GM12878 (cell line): ENCODE results near the gene FAHD2A.
"Not testable (repeated sequence)": the region's sequence is repeated elsewhere in the genome, so short reads cannot be mapped to it uniquely, and the experiment has no call there.

ENCODE experiments used
- CEBPB ChIP-seq, 2 experiments: fragments of 150-350 bp in 1 of 2; IDR thresholded peaks; 2 replicates each; pipeline ENCODE4 v1.6.1; 2012 to 2014; ENCODE audit warnings: low read depth in 2 of 2, low read length in 2 of 2, borderline replicate concordance in 1 of 2, inconsistent platforms in 1 of 2
- EP300 ChIP-seq, 2 experiments: fragments of 150-350 bp in 1 of 2; IDR thresholded peaks; 2 replicates each; pipeline ENCODE4 v1.6.1; 2011 to 2012; ENCODE audit warnings: low read depth in 2 of 2, low read length in 2 of 2, borderline replicate concordance in 1 of 2, improper control_type of control experiment in 1 of 2, inconsistent platforms in 1 of 2; ENCODE audit not compliant: control insufficient read depth in 1 of 2
- EZH2 ChIP-seq: IDR thresholded peaks from 2 replicates; pipeline ENCODE4 v1.6.1; 2012; ENCODE audit warnings: low read depth, mild to moderate bottlenecking, control low read depth, inconsistent platforms, low read length, borderline replicate concordance; ENCODE audit not compliant: control insufficient read depth
- JUND ChIP-seq: IDR thresholded peaks from 2 replicates; pipeline ENCODE4 v1.6.1; 2012; ENCODE audit warnings: low read depth, mild to moderate bottlenecking, low read length, improper control_type of control experiment, moderate library complexity
- NR2C2 ChIP-seq: IDR thresholded peaks from 2 replicates; pipeline ENCODE4 v1.6.1; 2011; ENCODE audit warnings: borderline replicate concordance, low read depth; ENCODE audit not compliant: control insufficient read depth, insufficient read length
- RAD21 ChIP-seq: IDR thresholded peaks from 2 replicates; pipeline ENCODE4 v1.6.1; 2011; ENCODE audit warnings: mild to moderate bottlenecking, low read depth, low read length, moderate library complexity; ENCODE audit not compliant: insufficient read depth
- RFX5 ChIP-seq: IDR thresholded peaks from 2 replicates; pipeline ENCODE4 v1.6.1; 2011; ENCODE audit warnings: low read depth, low read length, improper control_type of control experiment
- SRF ChIP-seq, 2 experiments: IDR thresholded peaks; 2 replicates each; pipeline ENCODE4 v1.6.1; 2011; ENCODE audit warnings: low read depth in 2 of 2, low read length in 2 of 2, mild to moderate bottlenecking in 1 of 2, moderate library complexity in 1 of 2
- STAT3 ChIP-seq: IDR thresholded peaks from 2 replicates; pipeline ENCODE4 v1.6.1; 2011; ENCODE audit warnings: low read depth, low read length, improper control_type of control experiment
- TF ChIP-seq, protein P1 (sequence below): IDR thresholded peaks from 2 replicates; pipeline ENCODE4 v1.6.1; 2011; ENCODE audit warnings: low read depth, low read length, improper control_type of control experiment, borderline replicate concordance
- TF ChIP-seq, protein P2 (sequence below): IDR thresholded peaks from 2 replicates; pipeline ENCODE4 v1.6.1; 2012; ENCODE audit warnings: mild to moderate bottlenecking, low read depth, low read length
- TF ChIP-seq, protein P3 (sequence below): fragments of 450-650 bp; IDR thresholded peaks from 2 replicates; pipeline ENCODE4 v1.6.1; 2016; ENCODE audit warnings: mild to moderate bottlenecking

DNA sequence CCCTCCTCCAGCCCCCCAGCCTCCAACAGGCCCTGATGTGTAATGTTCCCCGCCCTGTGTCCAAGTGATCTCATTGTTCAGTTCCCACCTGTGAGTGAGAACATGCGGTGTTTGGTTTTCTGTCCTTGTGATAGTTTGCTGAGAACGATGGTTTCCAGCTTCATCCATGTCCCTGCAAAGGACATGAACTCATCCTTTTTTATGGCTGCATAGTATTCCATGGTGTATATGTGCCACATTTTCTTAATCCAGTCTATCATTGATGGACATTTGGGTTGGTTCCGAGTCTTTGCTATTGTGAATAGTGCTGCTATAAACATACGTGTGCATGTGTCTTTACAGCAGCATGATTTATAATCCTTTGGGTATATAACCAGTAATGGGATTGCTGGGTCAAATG lies 47.0 kb upstream of the FAHD2A start:
- TF ChIP-seq STAT3; EP300 (IDR thresholded peaks at IDR 0.05; ENCODE audit: borderline replicate concordance in 1 of 2, control insufficient read depth in 1 of 2, low read depth in 2 of 2, low read length in 2 of 2); RFX5; EZH2; RAD21; NR2C2; CEBPB (IDR thresholded peaks at IDR 0.05; ENCODE audit: borderline replicate concordance in 1 of 2, low read depth in 2 of 2, low read length in 2 of 2); JUND; SRF (IDR thresholded peaks at IDR 0.05; ENCODE audit: low read depth in 2 of 2, low read length in 2 of 2): not testable (repeated sequence)
- TF ChIP-seq, protein P1, sequence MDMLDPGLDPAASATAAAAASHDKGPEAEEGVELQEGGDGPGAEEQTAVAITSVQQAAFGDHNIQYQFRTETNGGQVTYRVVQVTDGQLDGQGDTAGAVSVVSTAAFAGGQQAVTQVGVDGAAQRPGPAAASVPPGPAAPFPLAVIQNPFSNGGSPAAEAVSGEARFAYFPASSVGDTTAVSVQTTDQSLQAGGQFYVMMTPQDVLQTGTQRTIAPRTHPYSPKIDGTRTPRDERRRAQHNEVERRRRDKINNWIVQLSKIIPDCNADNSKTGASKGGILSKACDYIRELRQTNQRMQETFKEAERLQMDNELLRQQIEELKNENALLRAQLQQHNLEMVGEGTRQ = not testable (repeated sequence)
- TF ChIP-seq, protein P2, sequence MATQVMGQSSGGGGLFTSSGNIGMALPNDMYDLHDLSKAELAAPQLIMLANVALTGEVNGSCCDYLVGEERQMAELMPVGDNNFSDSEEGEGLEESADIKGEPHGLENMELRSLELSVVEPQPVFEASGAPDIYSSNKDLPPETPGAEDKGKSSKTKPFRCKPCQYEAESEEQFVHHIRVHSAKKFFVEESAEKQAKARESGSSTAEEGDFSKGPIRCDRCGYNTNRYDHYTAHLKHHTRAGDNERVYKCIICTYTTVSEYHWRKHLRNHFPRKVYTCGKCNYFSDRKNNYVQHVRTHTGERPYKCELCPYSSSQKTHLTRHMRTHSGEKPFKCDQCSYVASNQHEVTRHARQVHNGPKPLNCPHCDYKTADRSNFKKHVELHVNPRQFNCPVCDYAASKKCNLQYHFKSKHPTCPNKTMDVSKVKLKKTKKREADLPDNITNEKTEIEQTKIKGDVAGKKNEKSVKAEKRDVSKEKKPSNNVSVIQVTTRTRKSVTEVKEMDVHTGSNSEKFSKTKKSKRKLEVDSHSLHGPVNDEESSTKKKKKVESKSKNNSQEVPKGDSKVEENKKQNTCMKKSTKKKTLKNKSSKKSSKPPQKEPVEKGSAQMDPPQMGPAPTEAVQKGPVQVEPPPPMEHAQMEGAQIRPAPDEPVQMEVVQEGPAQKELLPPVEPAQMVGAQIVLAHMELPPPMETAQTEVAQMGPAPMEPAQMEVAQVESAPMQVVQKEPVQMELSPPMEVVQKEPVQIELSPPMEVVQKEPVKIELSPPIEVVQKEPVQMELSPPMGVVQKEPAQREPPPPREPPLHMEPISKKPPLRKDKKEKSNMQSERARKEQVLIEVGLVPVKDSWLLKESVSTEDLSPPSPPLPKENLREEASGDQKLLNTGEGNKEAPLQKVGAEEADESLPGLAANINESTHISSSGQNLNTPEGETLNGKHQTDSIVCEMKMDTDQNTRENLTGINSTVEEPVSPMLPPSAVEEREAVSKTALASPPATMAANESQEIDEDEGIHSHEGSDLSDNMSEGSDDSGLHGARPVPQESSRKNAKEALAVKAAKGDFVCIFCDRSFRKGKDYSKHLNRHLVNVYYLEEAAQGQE = not testable (repeated sequence)
- TF ChIP-seq, protein P3, sequence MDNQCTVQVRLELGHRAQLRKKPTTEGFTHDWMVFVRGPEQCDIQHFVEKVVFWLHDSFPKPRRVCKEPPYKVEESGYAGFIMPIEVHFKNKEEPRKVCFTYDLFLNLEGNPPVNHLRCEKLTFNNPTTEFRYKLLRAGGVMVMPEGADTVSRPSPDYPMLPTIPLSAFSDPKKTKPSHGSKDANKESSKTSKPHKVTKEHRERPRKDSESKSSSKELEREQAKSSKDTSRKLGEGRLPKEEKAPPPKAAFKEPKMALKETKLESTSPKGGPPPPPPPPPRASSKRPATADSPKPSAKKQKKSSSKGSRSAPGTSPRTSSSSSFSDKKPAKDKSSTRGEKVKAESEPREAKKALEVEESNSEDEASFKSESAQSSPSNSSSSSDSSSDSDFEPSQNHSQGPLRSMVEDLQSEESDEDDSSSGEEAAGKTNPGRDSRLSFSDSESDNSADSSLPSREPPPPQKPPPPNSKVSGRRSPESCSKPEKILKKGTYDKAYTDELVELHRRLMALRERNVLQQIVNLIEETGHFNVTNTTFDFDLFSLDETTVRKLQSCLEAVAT = not testable (repeated sequence)
